Measurements from ENCODE around the gene GLP1R.

The GLP1R gene

DNA sequence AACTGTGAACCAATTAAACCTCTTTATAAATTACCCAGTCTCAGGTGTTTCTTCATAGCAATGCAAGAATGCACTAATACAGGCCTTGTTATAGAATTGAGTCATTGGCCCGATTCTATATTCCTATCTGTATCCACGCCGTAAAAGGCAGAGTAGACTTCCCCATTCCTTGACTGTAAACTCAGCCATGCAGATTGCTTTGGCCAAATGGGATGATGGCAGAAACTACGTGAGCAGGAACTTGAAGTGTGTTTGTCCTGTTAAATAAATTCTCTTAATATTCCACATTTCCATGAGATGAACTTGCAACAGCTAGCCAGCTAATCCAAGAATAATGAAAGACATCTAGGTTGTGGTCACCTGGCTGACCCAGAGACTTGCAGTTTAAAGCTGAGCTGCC lies 70.3 kb downstream of the GLP1R start:
- TF ChIP-seq, protein P1, sequence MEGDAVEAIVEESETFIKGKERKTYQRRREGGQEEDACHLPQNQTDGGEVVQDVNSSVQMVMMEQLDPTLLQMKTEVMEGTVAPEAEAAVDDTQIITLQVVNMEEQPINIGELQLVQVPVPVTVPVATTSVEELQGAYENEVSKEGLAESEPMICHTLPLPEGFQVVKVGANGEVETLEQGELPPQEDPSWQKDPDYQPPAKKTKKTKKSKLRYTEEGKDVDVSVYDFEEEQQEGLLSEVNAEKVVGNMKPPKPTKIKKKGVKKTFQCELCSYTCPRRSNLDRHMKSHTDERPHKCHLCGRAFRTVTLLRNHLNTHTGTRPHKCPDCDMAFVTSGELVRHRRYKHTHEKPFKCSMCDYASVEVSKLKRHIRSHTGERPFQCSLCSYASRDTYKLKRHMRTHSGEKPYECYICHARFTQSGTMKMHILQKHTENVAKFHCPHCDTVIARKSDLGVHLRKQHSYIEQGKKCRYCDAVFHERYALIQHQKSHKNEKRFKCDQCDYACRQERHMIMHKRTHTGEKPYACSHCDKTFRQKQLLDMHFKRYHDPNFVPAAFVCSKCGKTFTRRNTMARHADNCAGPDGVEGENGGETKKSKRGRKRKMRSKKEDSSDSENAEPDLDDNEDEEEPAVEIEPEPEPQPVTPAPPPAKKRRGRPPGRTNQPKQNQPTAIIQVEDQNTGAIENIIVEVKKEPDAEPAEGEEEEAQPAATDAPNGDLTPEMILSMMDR (IDR thresholded peaks at IDR 0.05): no peak

DNA sequence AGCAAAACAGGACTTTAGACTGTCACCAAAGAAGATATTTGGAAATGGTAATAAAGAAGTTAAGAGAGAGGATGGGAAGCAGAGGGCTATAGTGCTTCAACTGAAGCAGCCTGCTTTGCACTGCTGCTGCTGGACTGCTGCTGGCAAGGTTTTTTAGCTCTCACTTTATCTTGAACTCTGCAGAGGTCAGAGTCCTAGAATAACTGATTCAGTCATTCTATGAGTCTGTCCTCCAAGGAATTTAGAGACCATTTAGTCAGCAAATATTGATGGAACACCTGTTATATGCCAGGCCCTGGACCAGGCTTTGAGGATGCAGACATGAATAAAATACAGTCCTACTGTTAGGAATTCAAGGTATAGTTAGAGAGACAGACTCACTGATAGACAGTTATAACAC lies 75.5 kb downstream of the GLP1R start:
- TF ChIP-seq, protein P1 (IDR thresholded peaks at IDR 0.05): no peak

DNA sequence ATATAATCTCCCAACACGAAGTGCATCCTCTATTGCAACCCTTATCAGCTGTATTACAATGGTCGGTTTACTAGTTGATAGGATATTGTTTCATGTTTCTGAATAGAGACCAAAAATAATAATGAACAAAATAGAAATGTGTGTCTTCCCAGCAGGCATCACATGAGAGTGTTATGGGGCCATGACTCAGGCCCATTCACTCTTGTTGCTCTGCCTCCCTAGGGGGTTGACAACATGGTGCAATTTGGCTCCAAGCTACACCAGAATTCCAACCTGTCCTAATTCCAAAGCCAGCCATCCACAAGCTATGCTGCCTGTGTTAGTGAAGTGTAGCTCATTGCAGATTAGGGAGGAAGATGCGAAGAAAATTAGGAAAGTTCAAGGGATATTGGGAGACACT lies 79.5 kb downstream of the GLP1R start:
- TF ChIP-seq, protein P1 (IDR thresholded peaks at IDR 0.05): no peak

DNA sequence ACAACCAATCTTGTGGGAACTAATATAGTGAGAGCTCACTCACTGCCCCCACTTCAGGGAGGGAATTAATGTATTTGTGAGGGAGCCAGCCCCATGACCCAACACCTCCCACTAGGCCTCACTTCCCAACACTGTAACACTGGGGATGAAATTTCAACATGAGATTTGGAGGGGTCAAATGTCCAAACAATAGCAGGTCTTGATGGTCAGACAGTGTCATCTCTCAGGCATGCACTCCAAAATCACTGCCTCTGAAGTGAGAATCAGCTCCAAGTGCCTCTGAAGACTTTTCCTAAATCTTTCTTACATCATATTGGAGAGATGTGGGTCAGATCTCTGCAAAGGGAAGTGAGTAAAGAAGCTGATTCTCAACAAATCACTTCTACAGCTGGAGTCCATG lies 80.3 kb downstream of the GLP1R start:
- TF ChIP-seq, protein P1 (IDR thresholded peaks at IDR 0.05): no peak

DNA sequence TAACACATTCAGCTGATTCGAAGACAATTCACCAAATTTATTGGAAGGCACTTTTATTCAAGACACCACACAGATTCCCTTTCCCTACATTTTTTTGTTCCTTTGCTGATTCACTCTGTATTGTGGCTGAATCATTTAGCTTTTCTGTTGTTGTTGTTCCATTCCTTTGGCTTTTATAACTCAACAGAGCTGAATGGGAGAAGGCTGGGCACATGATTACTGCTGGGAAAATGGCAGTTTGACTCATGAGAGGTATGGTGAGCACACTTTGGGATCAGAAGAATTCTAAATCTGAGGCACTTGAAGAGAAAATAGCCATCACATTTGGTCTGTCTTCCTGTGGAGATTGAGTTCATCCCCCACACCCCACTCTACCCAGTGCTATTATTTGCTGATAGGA lies 82.1 kb downstream of the GLP1R start:
- TF ChIP-seq, protein P1 (IDR thresholded peaks at IDR 0.05): no peak

DNA sequence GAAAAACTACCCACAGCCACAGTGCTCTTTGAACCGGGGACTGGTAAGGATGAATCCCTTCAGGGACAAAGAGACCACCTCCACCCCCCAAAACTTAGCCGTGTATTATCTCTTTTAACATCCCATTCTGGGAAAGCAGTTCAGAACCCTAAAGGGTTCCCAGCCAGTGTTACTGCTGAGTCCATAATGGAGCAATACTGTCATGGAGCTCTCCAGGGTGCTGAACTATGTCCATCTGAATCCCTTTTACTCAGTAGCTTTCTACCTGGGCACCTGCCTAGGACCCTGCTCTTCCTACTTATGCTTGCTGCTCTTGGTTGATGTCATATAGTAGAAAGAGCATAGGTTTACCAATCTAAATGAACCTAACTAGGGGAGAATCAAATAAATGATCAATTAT lies 88.7 kb downstream of the GLP1R start:
- TF ChIP-seq, protein P1 (IDR thresholded peaks at IDR 0.05): no peak

Data from LNCAP (cell line).